ENCODE measurements around the gene FXR2.
"Not testable (repeated sequence)": the region's sequence is repeated elsewhere in the genome, so short reads cannot be mapped to it uniquely, and the experiment has no call there.

FXR2 gene

DNA sequence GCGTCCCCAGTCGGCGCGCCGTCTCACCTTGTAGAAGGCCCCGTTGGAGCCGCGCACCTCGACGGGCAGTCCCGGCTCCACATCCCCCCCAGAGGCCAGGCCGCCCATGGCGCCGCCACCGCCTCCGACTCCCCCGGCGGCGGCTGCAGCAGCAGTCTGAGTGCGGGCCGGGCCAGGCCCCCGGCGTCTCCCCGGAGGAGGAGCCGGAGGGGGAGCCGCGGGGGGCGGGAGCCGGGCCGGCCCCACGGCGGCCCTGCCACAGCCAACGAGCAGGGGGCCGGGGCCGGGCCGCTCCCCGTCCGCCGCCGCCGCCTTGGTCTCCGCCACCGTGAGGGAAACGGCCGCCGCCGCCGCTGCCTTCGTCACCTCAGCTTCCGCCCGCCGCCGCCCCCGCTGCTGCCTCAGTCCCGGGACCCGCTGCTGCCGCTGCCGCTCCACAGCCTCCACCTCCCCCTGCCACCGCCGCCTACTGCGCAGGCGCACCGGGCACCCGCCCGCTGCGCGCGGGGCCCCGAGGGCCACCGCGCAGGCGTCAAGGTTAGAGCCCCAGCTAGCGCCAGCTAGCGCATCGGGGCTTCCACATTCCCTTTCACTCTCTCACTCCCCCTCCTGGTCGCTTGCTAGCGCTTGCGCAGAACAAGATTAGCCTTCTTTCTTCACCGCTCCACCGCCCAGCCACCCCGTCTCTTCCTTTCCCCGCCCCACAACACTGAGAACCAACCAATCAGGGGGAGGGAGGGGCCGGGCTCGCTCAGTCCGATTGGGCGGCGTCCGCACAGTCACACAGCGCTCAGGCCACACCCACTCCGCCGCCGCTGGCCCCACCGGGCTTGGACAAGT is at the start of gene FXR2:
FXR2 (minus strand) TSS at position 473 of the 840 bp plus-strand sequence; CDS start at position 108, 365 bp downstream.
- peak; percentile 97 for DNase-seq

GRCh38 chr17:7656958-7657609 is 42.4 kb upstream of the FXR2 start:
- DNase-seq: no peak

- no peak for DNase-seq
Measured at GRCh38 chr17:7655541-7655840, 40.8 kb upstream of the FXR2 start.

DNA sequence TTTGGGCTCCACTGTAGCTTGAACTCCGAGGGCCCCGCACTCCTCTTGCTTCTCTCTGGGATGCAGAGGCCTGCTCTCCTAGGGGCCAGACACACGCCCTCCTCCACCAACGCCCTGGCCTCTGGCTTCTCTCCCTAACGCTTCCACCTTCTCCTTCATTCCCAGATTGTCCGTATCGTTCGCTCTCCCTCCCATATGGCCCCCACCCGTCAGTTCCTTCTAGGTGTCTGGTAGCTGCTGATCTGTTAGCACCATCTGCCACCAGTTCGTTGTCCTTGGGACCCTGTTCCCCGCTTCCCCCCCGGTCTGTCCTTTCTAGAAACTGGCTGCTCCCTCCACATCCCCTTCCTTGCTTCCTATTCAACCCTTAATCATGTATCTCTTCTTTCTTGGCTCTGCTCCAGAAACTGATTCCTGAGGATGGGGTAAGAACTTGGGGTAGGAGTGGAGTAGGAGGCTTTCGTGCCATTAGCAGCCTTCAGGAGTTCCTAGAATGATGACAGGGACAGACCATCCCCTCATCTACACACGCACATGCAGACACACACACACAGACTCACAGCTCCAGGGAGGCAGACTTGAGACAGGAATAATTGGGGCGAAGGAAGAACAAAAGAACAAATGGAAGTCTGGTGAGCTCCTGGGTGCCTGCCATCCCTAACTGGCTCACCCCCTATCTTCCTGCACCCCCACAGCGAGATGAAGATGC is 40.3 kb upstream of the FXR2 start:
- DNase-seq: no peak

GRCh38 chr17:7652388-7653356 is 38.0 kb upstream of the FXR2 start:
- no peak for DNase-seq

GRCh38 chr17:7651665-7652387 is 37.1 kb upstream of the FXR2 start:
- no peak for DNase-seq

GRCh38 chr17:7651097-7651664 is 36.5 kb upstream of the FXR2 start:
- no peak for DNase-seq

- DNase-seq: no peak
Measured at GRCh38 chr17:7650509-7651096, 35.9 kb upstream of the FXR2 start, which contains the start of gene ATP1B2. TSS of gene ATP1B2 (plus strand) at chr17:7650926. CDS start at chr17:7651519, 593 bp downstream.

GRCh38 chr17:7647018-7647417 is 32.3 kb upstream of the FXR2 start:
- DNase-seq: no peak

- DNase-seq: no peak
Measured at GRCh38 chr17:7646457-7646856, 31.8 kb upstream of the FXR2 start.

- DNase-seq: no peak
Measured at GRCh38 chr17:7644775-7645174, 30.1 kb upstream of the FXR2 start.

DNA sequence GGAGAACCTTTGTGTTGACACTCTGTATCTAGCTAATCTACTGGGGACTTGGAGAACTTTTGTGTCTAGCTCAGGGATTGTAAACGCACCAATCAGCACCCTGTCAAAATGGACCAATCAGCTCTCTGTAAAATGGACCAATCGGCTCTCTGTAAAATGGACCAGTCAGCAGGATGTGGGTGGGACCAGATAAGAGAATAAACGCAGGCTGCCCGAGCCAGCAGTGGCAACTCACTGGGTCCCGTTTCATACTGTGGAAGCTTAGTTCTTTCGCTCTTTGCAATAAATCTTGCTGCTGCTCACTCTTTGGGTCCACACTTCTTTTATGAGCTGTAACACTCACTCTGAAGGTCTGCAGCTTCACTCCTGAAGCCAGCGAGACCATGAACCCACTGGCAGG is 26.9 kb upstream of the FXR2 start:
- not testable (repeated sequence) for DNase-seq

DNA sequence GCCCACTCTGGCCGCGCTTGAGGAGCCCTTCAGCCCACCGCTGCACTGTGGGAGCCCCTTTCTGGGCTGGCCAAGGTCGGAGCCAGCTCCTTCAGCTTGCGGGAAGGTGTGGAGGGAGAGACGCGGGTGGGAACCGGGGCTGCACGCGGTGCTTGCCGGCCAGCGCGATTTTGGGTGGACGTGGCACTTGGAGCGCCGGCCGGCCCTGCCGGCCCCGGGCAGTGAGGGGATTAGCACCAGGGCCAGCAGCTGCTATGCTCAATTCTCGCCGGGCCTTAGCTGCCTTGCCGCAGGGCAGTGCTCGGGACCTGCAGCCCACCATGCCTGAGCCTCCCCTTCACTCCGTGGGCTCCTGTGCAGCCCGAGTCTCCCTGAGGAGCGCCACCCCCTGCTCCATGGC is 26.1 kb upstream of the FXR2 start:
- no peak for DNase-seq

GRCh38 chr17:7636163-7636562 is 21.5 kb upstream of the FXR2 start:
- no peak for DNase-seq

DNA sequence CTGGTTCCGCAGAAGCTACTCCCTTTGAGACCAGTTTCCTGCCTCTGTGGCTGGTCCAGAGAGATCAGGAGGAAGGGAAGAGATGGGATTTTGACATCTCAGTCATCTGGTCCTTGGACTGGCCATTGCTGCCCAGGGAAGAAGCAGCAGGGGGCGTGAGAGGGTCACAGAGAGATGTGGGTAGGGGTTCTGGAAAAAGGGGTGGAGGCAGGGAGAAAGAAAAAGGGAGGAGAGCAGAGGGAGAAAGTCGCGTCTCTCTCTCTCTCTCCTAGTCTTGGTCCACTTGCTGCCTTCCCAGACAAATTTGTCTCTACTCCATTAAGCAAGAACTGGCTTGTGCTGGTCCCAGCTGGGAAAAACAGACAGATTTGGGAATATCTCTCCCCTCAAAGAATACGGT is 19.7 kb upstream of the FXR2 start:
- no peak for DNase-seq

- no peak for DNase-seq
Measured at GRCh38 chr17:7633093-7633492, 18.4 kb upstream of the FXR2 start.

GRCh38 chr17:7632492-7632894 is 17.8 kb upstream of the FXR2 start:
- DNase-seq: no peak

DNA sequence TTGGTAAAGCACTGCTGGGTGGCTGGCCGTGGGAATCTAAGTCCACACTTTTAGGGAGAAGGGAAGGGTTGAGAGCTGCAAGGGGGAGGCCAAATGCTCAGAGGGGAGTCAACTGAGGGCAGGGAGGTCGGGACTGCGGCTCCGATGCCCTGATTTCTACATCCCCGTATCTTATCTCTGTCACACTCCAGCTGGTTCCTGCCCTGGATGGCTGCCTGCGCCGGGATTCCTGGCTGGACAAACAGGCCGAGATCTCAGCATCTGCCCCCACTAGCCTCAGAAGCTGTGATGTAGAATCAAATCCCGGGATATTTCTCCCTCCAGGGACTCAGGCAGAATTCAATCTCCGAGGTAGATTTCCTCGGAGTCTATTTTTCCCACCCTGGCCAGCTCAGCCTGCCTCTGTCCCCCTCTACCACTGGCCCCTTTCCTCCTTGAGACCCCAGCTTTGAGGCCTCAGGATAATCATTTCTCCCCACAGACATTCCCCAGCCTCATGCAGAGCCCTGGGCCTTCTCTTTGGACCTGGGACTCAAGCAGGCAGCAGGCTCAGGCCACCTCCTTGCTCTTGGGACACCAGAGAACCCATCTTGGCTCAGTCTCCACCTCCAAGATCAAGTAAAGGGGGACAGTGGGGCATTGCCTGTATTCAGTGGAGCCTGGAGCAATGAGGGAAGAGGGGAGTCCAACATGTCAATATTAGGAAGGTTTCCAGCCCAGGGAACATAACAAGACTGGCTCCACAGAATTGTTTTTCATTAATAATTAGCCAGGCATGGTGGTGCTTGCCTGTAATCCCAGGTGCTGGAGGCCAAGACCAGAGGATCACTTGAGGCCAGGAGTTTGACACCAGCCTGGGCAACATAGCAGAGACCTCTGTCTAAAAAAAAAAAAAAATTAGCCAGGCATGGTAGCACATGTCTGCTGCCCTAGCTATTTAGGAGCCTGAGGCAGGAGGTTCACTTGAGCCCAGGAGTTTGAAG is 17.0 kb upstream of the FXR2 start:
- no peak for DNase-seq

GRCh38 chr17:7629939-7630571 is 15.4 kb upstream of the FXR2 start, which contains the start of gene SHBG:
TSS of gene SHBG (plus strand) at chr17:7630135. CDS start at chr17:7630173, 38 bp downstream.
- DNase-seq: no peak
